NCI-H1048 (cell line): Measurements from ENCODE around the gene ZNF311.
"Not testable (repeated sequence)": the region's sequence is repeated elsewhere in the genome, so short reads cannot be mapped to it uniquely, and the experiment has no call there.

ENCODE experiments used
- DNase-seq: peaks from one replicate; lab custom pipeline; 2025; lab: John Stamatoyannopoulos, UW

ZNF311 gene

GRCh38 chr6:28953585-28954258 lies 51.4 kb downstream of the ZNF311 start:
- DNase-seq, result no peak

GRCh38 chr6:28953039-28953584 lies 52.0 kb downstream of the ZNF311 start:
- DNase-seq, result no peak

DNA sequence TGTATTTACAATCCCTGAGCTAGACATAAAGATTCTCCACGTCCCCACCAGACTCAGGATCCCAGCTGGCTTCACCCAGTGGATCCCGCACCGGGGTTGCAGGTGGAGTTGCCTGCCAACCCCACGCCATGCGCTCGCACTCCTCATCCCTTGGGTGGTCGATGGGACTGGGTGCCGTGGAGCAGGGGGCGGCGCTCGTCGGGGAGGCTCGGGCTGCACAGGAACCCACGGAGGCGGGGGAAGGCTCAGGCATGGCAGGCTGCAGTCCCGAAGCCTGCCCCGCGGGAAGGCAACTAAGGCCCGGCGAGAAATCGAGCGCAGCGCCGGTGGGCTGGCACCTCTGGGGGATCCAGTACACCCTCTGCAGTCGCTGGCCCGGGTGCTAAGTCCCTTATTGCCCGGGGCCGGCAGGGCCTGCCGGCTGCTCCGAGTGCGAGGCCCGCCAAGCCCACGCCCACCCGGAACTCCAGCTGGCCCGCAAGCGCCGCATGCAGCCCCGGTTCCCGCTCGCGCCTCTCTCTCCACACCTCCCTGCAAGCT lies 55.4 kb downstream of the ZNF311 start:
- DNase-seq, result not testable (repeated sequence)

DNA sequence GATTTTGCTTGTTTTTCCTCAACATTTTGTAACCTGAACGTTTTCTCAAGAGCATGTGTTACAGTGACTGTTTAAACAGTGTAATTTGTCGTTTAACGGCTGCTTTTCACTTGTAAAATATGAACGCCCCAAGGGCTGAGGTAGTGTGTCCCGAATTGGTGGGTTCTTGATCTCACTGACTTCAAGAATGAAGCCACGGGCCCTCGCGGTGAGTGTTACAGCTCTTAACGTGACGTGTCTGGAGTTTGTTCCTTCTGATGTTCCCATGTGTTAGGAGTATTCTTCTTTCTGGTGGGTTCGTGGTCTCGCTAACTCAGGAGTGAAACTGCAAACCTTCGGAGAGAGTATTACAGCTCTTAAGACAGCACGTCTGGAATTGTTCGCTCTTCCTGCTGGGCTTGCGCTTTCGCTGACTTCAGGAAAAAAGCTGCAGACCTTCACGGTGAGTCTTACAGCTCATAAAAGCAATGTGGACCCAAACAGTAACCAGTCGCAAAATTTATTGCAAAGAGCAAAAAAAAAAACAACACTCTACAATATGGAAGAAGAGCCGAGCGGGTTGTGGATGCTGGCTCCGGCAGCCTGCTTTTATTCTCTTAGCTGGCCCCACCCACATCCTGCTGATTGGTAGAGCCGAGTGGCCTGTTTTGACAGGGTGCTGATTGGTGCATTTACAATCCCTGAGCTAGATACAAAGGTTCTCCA lies 56.2 kb downstream of the ZNF311 start:
- no peak for DNase-seq

DNA sequence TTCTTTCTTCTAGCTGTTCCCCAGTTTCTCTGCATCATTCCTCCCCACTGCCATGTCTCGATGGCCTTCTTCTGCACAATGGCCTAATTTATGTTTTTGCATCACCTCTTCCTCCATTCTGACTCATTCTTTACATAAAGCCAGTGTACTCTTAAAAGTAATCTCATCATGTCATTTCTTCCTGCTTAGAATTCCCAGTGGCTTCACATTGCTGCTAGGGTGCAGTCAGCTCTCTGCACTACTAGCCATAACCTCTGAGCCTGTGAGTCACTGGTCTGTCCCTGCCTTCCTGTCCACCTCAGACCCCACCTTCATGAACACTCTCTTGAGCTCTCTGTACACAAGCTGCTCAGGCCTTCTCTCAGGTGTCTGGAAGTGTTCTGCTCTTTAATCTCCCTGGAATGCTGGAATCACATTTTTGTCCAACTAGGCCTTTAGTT lies 57.3 kb downstream of the ZNF311 start:
- no peak for DNase-seq

DNA sequence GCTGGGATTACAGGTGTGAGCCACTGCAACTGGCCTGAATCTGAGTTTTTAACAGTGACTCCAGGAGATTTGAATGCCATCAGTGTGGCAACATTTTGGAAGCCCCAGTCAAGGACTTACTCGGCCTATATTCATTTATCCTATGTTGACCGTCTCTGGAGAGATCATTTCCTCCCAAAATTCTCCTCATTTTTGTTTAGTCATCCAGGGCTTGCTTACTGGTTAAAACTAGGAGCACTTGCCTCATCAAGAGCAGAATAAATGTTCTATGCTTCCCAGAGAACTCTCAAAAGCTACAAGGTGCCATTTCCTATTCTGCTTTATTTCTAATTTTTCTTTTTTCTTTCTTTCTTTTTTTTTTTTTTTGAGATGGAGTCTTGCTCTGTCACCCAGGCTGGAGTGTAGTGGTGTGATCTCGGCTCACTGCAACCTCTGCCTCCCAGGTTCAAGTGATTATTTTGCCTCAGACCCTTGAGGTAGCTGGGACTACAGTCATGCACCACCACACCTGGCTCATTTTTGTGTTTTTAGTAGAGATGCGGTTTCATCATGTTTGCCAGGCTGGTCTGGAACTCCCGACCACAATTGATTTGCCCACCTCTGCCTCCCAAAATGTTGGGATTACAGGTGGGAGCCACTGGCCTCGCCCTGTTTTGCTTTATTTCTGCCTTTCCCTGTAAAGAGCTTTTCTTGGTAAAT lies 57.9 kb downstream of the ZNF311 start:
- no peak for DNase-seq

DNA sequence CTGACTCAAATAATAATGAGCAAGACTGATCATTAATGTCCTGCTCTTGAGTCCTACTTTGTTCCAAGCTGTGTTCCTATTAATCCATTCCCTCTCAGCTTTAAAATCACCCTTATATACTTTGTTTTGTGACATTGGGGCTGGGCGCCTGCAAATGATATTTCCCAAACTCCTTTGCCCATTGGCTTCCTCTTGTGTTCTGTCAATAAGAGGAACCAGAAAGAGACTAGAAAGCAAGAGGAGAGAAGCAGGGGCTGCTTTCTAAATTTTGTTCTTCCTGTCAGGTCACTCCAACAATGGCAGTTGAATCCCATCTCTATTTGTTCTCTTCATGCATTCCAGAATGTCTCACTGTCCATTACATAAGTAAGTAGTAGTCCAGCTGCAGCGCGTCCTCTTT lies 59.8 kb downstream of the ZNF311 start:
- no peak for DNase-seq
